Stimulated activated CD4-positive, alpha-beta T cell treated with anti-CD3 and anti-CD28 coated beads, Interleukin-12 subunit alpha, Interleukin-12 subunit beta, amount 100 ng/mL, for 24 hours (primary cell): ENCODE results near the gene ALPI.
"Not testable (repeated sequence)": the region's sequence is repeated elsewhere in the genome, so short reads cannot be mapped to it uniquely, and the experiment has no call there.

Experiments
- DNase-seq, 2 experiments: peaks; one replicate each; pipeline ENCODE4 v3.0.0-alpha.2; 2020; ENCODE audit warnings: low read depth in 2 of 2

The ALPI gene

DNA sequence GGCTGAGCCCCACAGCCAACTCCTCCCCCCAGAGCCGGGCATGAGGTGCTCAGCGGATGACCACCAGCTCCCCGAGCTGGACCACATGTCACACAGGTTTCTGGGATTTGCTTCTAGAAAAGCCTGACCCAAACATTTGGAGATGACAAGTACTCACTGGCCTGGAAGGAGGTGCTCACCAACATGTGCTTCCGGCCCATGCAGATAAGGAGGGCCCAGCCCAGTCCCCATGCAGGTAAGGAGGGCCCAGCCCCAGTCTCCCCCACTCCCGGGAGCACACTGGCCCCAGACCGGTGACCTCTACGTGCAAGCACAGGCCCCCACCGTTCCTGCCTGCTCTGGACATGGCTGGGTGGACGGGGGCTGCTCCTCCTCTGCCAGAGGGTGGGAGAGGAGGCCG, 14.0 kb upstream of the ALPI start:
- DNase-seq = not testable (repeated sequence)

- not testable (repeated sequence) for DNase-seq
Observed at GRCh38 chr2:232442431-232442830, 13.5 kb upstream of the ALPI start.

DNA sequence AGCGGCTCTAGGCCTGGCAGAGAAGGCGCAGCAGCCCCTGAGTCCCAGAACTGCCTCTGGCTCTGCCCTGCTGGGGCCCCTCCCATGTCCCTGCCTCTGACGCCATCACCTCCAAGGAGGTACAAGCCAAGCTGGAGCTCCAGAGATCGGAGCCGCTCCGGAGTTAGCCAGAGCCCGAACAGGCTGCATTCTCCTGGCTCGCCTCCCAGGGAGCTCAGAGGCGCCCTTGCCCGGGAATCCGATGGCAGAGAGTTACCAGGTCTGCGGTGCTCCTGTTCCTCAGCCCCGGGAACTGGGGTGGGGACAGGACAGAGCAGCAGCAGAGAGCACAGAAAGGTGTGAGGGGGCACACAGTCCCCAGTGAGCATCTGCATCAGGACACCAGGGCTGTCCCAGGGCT, 12.9 kb upstream of the ALPI start:
- DNase-seq = not testable (repeated sequence)

GRCh38 chr2:232443669-232444408, 12.1 kb upstream of the ALPI start:
- DNase-seq = not testable (repeated sequence)

- DNase-seq = peak; percentile 61 to 75
Observed at GRCh38 chr2:232444409-232445148, 11.4 kb upstream of the ALPI start.

DNA sequence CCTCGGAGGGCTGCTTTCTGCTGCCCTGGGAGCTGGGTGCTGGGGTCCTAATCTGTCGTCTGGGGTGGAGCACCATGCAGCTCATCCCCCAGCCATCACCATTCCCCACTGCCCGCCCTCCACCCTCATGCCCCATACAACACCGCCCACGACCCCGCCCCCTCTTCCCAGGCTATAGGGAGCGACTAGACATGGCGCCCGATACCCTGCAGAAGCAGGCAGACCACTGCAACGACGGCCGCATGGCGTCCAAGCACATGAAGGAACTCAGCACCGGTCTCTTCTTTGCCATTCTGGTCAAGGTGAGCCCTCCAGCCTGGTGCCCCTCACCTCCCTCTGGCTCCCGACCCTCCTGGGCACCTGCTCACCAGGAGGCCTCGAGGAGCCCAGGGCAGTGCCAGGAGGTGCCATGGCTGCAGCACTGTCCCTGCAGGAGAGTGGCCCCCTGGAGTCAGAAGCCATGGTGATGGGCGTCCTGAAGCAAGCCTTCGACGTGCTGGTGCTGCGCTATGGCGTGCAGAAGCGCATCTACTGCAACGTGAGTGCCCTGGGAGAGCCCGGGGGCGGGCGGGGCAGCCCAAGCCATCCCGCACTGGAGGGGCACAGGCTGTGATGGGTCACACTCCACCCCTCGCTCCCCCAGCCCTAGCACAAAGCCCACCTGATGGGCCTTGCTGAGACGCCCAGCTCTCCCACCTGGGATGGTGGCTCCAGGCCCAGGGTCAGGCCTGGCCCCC, 10.6 kb upstream of the ALPI start:
- not testable (repeated sequence) for DNase-seq

DNA sequence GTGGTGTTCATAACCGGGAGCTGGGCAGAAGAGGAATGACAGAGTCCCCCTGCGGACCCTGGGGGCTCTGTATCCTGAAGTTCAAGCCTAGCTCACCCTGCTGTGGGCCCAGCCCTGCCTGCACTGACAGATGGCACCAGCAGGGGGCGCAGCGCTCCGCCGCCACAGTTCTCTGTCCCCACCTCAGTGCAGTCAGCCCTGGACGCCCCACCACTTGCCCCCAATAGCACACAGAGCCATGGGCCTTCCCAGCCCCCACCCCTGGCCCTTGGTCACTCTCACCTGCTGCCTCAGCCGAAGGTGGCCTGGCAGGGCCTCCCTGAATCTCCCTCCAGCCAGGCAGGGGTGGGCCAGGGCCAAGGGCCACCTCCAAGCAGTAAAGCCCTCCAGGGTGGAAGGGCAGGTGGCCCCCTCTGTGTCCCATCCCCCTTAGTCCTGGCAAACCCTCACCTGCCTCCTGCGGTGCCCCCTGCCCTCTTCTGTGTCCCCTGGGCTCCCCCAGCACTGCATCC, 9.6 kb upstream of the ALPI start:
- not testable (repeated sequence) for DNase-seq

GRCh38 chr2:232447091-232447620, 8.8 kb upstream of the ALPI start:
- DNase-seq = no peak

GRCh38 chr2:232447638-232448303, 8.2 kb upstream of the ALPI start:
- no peak for DNase-seq

DNA sequence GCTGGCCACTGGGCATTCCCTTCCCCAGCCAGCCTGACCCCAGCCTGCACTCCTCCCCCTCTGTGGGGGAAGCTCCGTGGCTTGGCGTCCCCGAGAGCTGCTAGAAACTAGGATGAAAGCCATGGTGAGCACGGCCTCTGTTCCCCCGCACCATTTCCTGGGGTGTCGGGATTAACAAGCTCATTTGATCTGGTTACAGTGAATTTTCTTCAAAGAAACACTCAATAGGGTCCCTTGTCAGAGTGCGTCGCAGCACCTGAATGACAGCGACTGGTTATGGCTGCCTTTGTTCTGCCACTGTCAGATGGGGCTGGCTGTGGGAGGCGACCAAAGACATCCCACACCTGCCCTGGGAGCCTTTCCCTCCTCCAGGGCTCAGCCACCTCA, 7.7 kb upstream of the ALPI start:
- DNase-seq = no peak

DNA sequence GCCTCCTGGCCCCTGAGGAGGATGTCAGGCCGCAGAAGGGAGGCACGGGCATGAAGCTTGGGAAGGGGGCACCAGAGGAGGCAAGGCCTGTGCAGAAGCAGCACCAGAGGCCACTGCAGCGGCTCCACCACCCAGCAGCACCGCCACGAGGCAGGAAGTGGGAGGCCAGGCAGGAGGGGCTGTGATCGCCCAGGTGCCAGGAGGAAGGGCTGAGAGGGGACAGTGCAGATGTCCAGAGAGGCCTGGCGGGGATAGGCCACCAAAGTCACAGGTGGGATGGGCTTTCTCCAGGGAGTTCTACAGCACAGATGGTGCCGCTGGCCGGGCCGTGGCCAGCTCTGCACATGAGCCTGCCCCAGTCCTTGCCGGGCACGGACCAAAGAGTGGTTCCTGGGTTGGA, 6.0 kb upstream of the ALPI start:
- no peak for DNase-seq

DNA sequence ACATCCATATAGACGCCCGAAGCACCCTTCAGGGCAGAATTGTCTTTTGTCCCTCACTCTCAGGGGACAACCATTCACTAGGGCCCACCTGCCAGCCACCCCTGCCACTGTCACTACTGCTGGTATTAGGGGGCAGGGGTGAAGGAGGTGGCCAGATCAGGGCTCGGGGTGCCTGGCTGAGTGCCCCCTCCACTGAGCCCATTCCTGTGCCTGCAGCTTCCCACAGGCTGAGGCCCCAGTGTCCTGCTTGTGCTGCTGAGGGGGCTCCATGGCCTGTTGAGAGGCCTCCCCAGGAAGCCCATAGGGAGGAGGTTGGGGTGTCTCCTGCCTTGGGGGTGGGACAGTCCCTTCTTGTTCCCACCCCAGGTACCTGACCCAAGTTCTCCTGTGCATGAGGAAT, 4.3 kb upstream of the ALPI start:
- DNase-seq = not testable (repeated sequence)

DNA sequence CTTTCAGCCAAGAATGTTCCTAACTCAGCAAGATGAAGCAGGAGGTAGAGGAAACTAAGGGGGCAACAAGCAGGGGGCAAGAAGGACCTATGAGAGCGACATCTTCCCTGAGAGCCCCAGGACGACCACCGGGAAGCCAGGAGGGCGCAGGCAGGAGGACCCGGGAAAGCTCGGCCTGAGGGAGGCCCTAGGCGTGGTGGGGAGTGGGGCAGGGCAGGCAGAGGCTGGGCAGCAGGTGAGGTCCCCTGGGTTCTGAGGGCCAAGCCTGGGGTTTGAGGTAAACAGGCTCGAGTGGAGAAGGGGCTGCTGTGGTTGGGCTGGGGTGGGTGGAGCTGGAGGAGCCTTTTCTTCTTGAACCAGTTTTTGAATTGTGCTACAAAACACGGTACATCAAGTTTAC, 1.3 kb upstream of the ALPI start:
- DNase-seq = no peak

DNA sequence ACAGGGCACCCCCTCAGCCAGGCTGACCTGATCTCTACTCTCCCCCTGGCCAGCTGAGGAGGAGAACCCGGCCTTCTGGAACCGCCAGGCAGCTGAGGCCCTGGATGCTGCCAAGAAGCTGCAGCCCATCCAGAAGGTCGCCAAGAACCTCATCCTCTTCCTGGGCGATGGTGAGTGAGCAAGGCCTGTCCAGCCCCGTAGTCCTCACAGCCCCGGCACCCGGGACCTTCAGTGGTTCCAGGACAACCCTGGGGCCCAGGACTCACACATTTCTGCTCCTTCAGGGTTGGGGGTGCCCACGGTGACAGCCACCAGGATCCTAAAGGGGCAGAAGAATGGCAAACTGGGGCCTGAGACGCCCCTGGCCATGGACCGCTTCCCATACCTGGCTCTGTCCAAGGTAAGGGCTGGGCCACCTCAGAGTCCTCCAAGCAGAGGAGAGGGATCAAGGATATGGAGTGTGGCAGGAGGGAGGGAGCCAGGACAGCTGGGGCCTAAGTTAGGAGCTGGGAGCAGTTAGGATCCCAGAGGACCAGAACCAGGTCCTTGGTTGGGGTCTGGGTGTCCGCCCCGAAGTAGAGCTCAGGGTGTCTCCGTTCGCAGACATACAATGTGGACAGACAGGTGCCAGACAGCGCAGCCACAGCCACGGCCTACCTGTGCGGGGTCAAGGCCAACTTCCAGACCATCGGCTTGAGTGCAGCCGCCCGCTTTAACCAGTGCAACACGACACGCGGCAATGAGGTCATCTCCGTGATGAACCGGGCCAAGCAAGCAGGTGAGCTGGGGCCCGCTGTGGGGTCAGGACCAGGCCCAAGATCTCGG, 555 bp downstream of the ALPI start:
- DNase-seq = no peak

DNA sequence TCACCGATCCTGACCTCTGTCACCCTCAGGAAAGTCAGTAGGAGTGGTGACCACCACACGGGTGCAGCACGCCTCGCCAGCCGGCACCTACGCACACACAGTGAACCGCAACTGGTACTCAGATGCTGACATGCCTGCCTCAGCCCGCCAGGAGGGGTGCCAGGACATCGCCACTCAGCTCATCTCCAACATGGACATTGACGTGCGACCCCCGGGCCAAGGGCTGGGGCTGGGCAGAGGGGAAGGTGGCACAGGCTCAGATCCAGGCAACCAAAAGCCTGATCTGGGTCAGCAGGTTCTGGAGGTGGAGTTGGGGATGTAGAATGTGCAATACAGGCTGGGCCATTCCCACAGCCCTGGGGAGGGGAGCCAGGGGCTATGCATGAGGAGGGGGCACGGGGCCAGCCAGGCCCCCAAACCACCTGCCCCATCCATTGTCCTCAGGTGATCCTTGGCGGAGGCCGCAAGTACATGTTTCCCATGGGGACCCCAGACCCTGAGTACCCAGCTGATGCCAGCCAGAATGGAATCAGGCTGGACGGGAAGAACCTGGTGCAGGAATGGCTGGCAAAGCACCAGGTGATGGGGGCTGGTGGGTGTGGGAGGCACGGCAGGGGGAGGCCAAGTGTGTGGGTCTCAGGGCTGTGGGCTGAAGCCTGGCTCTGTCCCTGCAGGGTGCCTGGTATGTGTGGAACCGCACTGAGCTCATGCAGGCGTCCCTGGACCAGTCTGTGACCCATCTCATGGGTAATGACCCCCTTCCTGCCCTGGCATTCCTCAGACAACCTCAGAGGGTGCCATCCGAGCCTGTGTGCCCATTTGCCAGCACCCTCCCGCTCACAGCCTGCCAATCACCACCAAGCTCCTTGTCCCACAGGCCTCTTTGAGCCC, 1.4 kb downstream of the ALPI start:
- no peak for DNase-seq

DNA sequence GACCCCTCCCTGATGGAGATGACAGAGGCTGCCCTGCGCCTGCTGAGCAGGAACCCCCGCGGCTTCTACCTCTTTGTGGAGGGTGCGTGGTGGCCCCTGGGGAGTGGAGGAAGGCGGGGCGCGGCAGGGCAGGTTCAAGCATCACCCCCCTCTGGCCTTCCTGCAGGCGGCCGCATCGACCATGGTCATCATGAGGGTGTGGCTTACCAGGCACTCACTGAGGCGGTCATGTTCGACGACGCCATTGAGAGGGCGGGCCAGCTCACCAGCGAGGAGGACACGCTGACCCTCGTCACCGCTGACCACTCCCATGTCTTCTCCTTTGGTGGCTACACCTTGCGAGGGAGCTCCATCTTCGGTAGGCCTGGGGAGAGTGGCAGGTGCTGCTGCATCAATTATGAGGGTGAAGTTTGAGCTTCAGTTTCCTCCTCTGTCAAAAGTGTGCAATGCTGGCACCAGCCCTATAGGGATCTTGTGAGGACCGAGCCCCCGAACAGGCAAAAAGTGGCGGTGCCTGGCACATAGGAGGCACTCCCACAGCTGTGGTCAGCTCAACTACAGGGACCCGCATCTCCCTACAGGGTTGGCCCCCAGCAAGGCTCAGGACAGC, 2.2 kb downstream of the ALPI start:
- no peak for DNase-seq

- no peak for DNase-seq
Observed at GRCh38 chr2:232458661-232459418, 2.9 kb downstream of the ALPI start.

DNA sequence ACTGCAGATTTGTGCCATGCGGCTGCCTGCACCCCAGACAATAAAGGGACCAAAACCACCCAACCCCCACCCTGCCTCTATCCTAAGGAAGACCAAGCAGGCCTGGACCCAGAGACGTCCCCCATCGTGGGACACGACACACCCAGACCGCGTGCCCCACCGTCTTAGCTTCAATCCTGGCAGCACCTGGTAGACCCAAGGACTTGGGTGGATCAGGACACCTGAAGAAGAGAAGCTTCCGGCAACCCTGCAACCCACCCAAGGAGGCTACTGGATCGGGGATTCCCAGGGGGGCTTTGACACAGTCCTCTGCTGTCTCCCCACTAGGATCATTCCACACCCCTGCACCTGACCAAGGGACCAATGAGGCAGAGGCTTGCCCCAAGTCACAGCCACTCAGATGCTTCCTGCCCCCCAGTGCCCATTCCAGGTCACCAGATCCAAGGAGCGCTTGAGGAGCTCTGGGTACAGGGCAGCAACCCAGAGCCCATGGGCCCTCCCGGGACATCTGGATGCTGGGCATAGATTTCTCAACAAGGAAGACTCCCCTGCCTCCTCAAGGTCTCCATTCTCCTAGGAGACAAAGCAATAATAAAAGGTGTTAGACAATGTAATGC, 3.6 kb downstream of the ALPI start:
- no peak for DNase-seq
